HepG2 (cell line): ENCODE measurements around the gene THSD8. TPM values are rescaled to one million over a fixed set of nuclear protein-coding genes. Genes with fewer than 3 reads are reported as not detected.

ENCODE experiments used
- ARID5B ChIP-seq: IDR thresholded peaks from 2 replicates; pipeline ENCODE4 v1.4.0; 2020; ENCODE audit warnings: mild to moderate bottlenecking, missing genetic modification reagents
- BRCA1 ChIP-seq: sonication (generic); formaldehyde crosslinking; IDR thresholded peaks from 2 replicates; pipeline ENCODE4 v1.4.0; 2020; ENCODE audit warnings: missing genetic modification reagents
- CTCF ChIP-seq: sonication (generic); formaldehyde crosslinking; IDR thresholded peaks from 2 replicates; pipeline ENCODE4 v1.5.0; 2020; ENCODE audit warnings: mild to moderate bottlenecking, missing genetic modification reagents, moderate library complexity
- FLYWCH1 ChIP-seq: sonication (generic); formaldehyde crosslinking; IDR thresholded peaks from 2 replicates; pipeline ENCODE4 v1.8.1; 2023; ENCODE audit warnings: mild to moderate bottlenecking, missing genetic modification reagents
- FOXC1 ChIP-seq: sonication (generic); formaldehyde crosslinking; IDR thresholded peaks from 2 replicates; pipeline ENCODE4 v1.8.0; 2022; ENCODE audit warnings: mild to moderate bottlenecking, missing genetic modification reagents, borderline replicate concordance
- GZF1 ChIP-seq: sonication (generic); formaldehyde crosslinking; IDR thresholded peaks from 2 replicates; pipeline ENCODE4 v1.5.1; 2020; ENCODE audit warnings: mild to moderate bottlenecking, missing genetic modification reagents
- HOXA3 ChIP-seq: sonication (generic); formaldehyde crosslinking; IDR thresholded peaks from 2 replicates; pipeline ENCODE4 v1.5.0; 2020; ENCODE audit warnings: missing genetic modification reagents
- MAX ChIP-seq: IDR thresholded peaks from 2 replicates; pipeline ENCODE4 v1.6.1; 2012; ENCODE audit warnings: inconsistent platforms
- MIER3 ChIP-seq: IDR thresholded peaks from 2 replicates; pipeline ENCODE4 v1.6.1; 2016; ENCODE audit warnings: missing compliant biosample characterization, borderline replicate concordance
- NFKB2 ChIP-seq: sonication (generic); formaldehyde crosslinking; IDR thresholded peaks from 2 replicates; pipeline ENCODE4 v1.4.0; 2020; ENCODE audit warnings: missing genetic modification reagents, borderline replicate concordance
- NRL ChIP-seq: sonication (generic); formaldehyde crosslinking; IDR thresholded peaks from 2 replicates; pipeline ENCODE4 v1.5.0; 2020; ENCODE audit warnings: missing genetic modification reagents, mild to moderate bottlenecking, moderate library complexity, borderline replicate concordance
- PHF8 ChIP-seq: sonication (generic); formaldehyde crosslinking; IDR thresholded peaks from 2 replicates; pipeline ENCODE4 v1.5.0; 2020; ENCODE audit warnings: missing genetic modification reagents
- POGZ ChIP-seq: sonication (generic); formaldehyde crosslinking; IDR thresholded peaks from 2 replicates; pipeline ENCODE4 v1.4.0; 2020; ENCODE audit warnings: mild to moderate bottlenecking, missing genetic modification reagents
- PRDM15 ChIP-seq: sonication (generic); formaldehyde crosslinking; IDR thresholded peaks from 2 replicates; pipeline ENCODE4 v1.4.0; 2020; ENCODE audit warnings: missing genetic modification reagents
- SIN3B ChIP-seq: fragments of 150-350 bp; IDR thresholded peaks from 2 replicates; pipeline ENCODE4 v1.6.1; 2014; ENCODE audit warnings: low read length
- ZFP41 ChIP-seq: sonication (generic); formaldehyde crosslinking; IDR thresholded peaks from 2 replicates; pipeline ENCODE4 v1.4.0; 2020; ENCODE audit warnings: mild to moderate bottlenecking, missing genetic modification reagents, borderline replicate concordance
- ZMYM3 ChIP-seq: sonication (generic); formaldehyde crosslinking; IDR thresholded peaks from 2 replicates; pipeline ENCODE4 v1.5.1; 2020; ENCODE audit warnings: mild to moderate bottlenecking, missing genetic modification reagents
- ZNF710 ChIP-seq: sonication (generic); formaldehyde crosslinking; IDR thresholded peaks from 2 replicates; pipeline ENCODE4 v1.5.0; 2020; ENCODE audit warnings: mild to moderate bottlenecking, missing genetic modification reagents, borderline replicate concordance
- polyA plus RNA-seq, 8 experiments: library from polyadenylated mRNA; depleted of rRNA in 3 of 8; stranded (reverse) in 7 of 8; unstranded in 1 of 8; fragments of >200 nt; fragmentation: Illumina TruSeq in 4 of 8; extraction: Trizol in 4 of 8; gene quantifications; 2 replicates each; pipeline versions ENCODE4 v1.2.1 to v1.2.3, GENCODE V29; 2011 to 2016; ENCODE audit warnings: low read depth in 4 of 8, missing spikeins in 1 of 8, mixed read lengths in 1 of 8; ENCODE audit not compliant: insufficient read depth in 1 of 8
- total RNA-seq, 5 experiments: library from RNA; depleted of rRNA; stranded (reverse); fragments of >200 nt; fragmentation: Illumina TruSeq; extraction: Trizol; gene quantifications; 2 replicates each; pipeline ENCODE4 v1.2.3, GENCODE V29; 2016; ENCODE audit warnings: low read depth in 1 of 5

The THSD8 gene
- total and polyA plus RNA-seq, 2 of the 13 experiments (the other 11 are each of a cell fraction or from before 2014, with no cell fraction given): 4.8 to 14.9 TPM

GRCh38 chr19:12838182-12838885 lies 36.5 kb downstream of the THSD8 start, which contains the start of gene MAST1 (continued):
- TF ChIP-seq PRDM15 (CRISPR knock-in tag) (peak; percentile 73), HOXA3 (CRISPR knock-in tag) (no peak; the same call in 1 of the 2 replicates), PHF8 (CRISPR knock-in tag) (0 out of 2 replicates have a peak, but pooled peaks have one; percentile 28), FOXC1 (no peak), ZMYM3 (CRISPR knock-in tag) (peak; percentile 14; the same call in 1 of the 2 replicates), POGZ (CRISPR knock-in tag) (no peak), NRL (CRISPR knock-in tag) (no peak), FLYWCH1 (CRISPR knock-in tag) (no peak), ZNF710 (CRISPR knock-in tag) (no peak), CTCF (CRISPR knock-in tag) (peak; percentile 56; the same call in 1 of the 2 replicates), ZFP41 (no peak), GZF1 (CRISPR knock-in tag) (no peak), MIER3 (no peak), BRCA1 (CRISPR knock-in tag) (no peak), NFKB2 (CRISPR knock-in tag) (no peak), SIN3B (no peak), MAX (peak; percentile 44; the same call in 1 of the 2 replicates), ARID5B (CRISPR knock-in tag) (no peak)
